Ectodermal cell (in vitro differentiated cells): ENCODE results near the gene ABI3BP.

Source experiments
- H3K27ac ChIP-seq: 2 replicates; pipeline ENCODE4 v1.7.0; 2013; ENCODE audit warnings: mild to moderate bottlenecking, low read depth, low read length; ENCODE audit not compliant: insufficient read depth, poor library complexity, severe bottlenecking
- H3K27me3 ChIP-seq: 2 replicates; pipeline ENCODE4 v1.7.0; 2013; ENCODE audit warnings: mild to moderate bottlenecking, low read length; ENCODE audit not compliant: insufficient read depth, control insufficient read depth, poor library complexity, severe bottlenecking
- H3K36me3 ChIP-seq: one replicate; pipeline ENCODE4 v1.7.0; 2013; ENCODE audit warnings: low read length; ENCODE audit not compliant: control insufficient read depth, insufficient read depth
- H3K4me1 ChIP-seq: one replicate; pipeline ENCODE4 v1.7.0; 2013; ENCODE audit warnings: low read length; ENCODE audit not compliant: control insufficient read depth, insufficient read depth
- H3K4me3 ChIP-seq: 2 replicates; pipeline ENCODE4 v1.7.0; 2013; ENCODE audit warnings: low read depth, low read length, control low read depth; ENCODE audit not compliant: insufficient read depth
- H3K9me3 ChIP-seq: 2 replicates; pipeline ENCODE4 v1.7.0; 2013; ENCODE audit warnings: mild to moderate bottlenecking, low read length, moderate library complexity; ENCODE audit not compliant: control insufficient read depth
- WGBS, 2 experiments: methylation state at CpG; one replicate each; pipeline ENCODE4 v1.1.7; 2013; ENCODE audit warnings: missing lambda C conversion rate in 2 of 2; 5-methylcytosine and 5-hydroxymethylcytosine counted together

Gene ABI3BP

DNA sequence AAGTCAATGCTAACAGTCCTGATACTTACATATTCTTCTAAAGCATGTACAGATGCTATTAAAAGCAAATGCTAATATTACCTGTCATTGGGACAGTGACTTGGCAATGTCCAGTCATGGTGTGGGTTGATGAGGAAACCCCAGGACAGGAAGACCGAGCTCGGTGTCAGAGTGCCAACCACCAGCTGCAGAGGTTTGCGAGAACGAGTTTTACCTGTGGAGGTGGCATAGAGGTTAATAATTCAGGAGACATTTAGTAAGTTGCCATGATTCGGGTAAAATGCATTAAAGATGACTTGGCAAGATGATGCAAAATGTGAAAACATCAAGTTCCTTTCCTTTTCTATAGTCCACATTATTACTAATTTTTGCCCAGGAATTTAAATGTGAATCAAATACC lies 94.5 kb downstream of the ABI3BP start:
- 82 to 86% methylated on average over 5 of the region's 5 CpGs for WGBS, 2 experiments
- Histone ChIP-seq H3K27me3 (no peaks in the 10 kb centered on the region), H3K27ac (no peak overlapping the region), H3K36me3 (no peaks in the 10 kb centered on the region), H3K9me3 (no peaks in the 10 kb centered on the region), H3K4me1 (no peaks in the 10 kb centered on the region), H3K4me3 (no peak overlapping the region)

DNA sequence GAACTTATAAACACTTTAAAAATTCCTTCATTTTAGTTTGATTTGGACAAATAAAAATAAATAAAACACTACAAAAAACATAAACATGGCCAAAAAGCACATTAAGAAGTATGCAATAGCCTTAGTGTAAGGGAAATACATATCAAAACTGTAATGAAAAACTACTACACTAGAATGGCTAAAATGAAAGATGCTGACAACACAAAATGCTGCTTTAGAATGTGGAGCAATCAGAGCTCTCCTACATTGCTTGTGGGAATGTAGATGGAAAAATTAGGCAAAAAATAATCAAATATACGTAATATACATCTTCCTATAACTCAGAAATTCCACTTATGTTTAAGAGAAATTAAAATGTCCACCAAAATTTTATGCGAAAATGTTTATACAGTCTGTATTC lies 96.2 kb downstream of the ABI3BP start:
- no peaks in the 10 kb centered on the region for H3K27me3 ChIP-seq
- no peaks in the 10 kb centered on the region for H3K4me1 ChIP-seq
- no peak overlapping the region for H3K4me3 ChIP-seq
- 100% methylated on average over 1 of the region's 2 CpGs; no CpG with 5 or more reads in 1 of the 2 experiments for WGBS, 2 experiments
- H3K9me3 ChIP-seq, result no peaks in the 10 kb centered on the region
- H3K27ac ChIP-seq, result no peak overlapping the region
- no peaks in the 10 kb centered on the region for H3K36me3 ChIP-seq

DNA sequence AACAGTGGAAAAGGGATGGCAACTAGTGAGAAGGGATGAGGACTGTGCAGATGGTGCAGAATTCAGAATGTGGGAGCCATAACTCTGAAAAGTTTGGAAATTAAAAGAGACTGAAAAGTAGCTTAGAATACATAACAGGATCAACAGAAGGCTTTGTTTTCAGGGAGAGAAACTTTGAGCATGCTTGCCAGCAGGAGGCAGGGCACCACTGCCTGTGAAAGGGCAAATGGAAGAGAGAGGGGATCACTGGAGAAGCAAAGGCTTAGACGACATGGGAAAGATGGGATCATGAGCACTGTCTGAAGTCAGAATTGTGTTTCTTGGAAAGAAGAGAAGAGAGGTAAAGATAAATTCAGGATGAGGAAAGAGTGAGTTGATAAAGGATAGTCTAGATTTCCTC lies 99.6 kb downstream of the ABI3BP start:
- Histone ChIP-seq H3K4me1 (no peaks in the 10 kb centered on the region), H3K27ac (no peak overlapping the region), H3K36me3 (no peaks in the 10 kb centered on the region), H3K27me3 (no peaks in the 10 kb centered on the region), H3K4me3 (no peak overlapping the region), H3K9me3 (no peaks in the 10 kb centered on the region)
- WGBS, 2 experiments, result 16 to 23% methylated on average over 1 of the region's 1 CpG

DNA sequence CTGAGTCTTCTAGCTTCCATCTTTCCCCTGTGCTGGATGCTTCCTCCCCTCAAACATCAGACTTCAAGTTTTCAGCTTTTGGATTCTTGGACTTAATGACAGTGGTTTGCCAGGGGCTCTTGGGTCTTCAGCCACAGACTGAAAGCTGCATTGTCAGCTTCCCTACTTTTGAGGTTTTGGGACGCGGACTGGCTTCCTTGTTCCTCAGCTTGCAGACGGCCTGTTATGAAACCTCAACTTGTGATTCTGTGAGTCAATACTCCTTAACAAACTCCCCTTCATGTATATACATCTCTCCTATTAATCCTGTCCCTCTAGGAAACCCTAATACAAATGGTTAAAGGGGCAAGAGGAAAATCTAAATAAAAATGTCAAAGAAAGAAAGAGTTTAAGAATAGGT lies 100.1 kb downstream of the ABI3BP start:
- Histone ChIP-seq H3K36me3 (no peaks in the 10 kb centered on the region), H3K4me3 (no peak overlapping the region), H3K27me3 (no peaks in the 10 kb centered on the region), H3K4me1 (no peaks in the 10 kb centered on the region), H3K27ac (no peak overlapping the region), H3K9me3 (no peaks in the 10 kb centered on the region)
- 92 to 93% methylated on average over 3 of the region's 3 CpGs for WGBS, 2 experiments

DNA sequence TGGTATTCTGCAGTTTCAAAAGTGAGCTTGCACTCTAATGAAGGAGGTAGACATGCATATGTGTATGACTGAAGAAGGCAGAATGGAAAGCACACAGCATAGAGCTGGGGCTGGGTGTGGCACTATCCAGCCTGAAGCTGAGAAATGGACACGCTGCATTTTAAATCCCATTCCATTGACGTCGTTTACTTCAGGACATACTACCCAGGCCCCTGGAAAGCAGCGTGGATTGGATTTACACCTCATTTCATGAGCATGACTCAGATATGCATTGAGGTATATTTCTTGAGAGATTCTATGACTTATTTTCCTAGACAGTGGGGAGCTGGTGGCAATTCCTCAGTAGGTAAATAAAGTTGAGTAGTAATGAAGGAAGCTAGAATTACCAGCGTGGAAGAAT lies 101.4 kb downstream of the ABI3BP start:
- no peaks in the 10 kb centered on the region for H3K27me3 ChIP-seq
- H3K36me3 ChIP-seq, result no peaks in the 10 kb centered on the region
- H3K4me1 ChIP-seq, result no peaks in the 10 kb centered on the region
- no peaks in the 10 kb centered on the region for H3K9me3 ChIP-seq
- no peak overlapping the region for H3K4me3 ChIP-seq
- H3K27ac ChIP-seq, result no peak overlapping the region
- WGBS, 2 experiments, result 75 to 78% methylated on average over 5 of the region's 5 CpGs

DNA sequence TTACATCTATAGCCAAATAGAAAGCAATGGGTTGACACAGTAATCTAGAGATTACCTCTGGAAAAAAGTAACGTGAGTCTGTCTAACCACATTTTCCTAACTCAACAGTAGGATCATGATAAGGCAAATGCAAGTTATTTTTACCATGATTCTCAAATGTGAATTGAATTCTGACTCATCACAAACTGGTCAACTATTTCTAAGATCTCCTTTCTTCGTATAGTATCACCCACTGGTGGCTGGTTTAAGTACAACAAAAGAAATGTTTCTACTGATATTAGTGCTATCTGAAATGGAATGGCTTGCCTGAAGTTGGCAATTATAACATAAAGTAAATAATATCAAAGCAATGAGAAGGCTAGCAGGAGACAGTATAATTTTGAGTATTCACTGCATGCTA lies 102.2 kb downstream of the ABI3BP start:
- Histone ChIP-seq H3K4me3 (no peak overlapping the region), H3K27me3 (no peaks in the 10 kb centered on the region), H3K9me3 (no peaks in the 10 kb centered on the region), H3K4me1 (no peaks in the 10 kb centered on the region), H3K27ac (no peak overlapping the region), H3K36me3 (no peaks in the 10 kb centered on the region)
- WGBS, 2 experiments, result 94 to 97% methylated on average over 1 to 2 of the region's 2 CpGs

DNA sequence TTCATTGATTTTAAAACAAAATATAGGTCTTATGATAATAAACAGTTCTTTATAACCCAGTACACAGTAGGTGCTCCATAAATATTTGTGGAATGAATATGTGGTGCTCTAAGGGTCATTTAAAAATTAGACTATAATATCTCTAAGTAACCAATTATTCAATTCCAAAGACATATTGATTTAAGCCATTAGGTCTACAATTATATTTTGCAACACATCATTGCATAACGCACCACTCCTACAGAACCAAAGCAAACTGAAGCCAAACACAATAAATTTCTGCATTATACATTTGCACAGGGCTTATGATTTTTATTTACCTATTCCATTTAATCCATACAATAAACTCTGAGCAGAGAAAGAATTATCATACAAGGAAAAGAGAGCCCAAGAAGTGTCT lies 104.3 kb downstream of the ABI3BP start:
- Histone ChIP-seq H3K4me3 (no peak overlapping the region), H3K4me1 (no peaks in the 10 kb centered on the region), H3K9me3 (no peaks in the 10 kb centered on the region), H3K27ac (no peak overlapping the region), H3K36me3 (no peaks in the 10 kb centered on the region), H3K27me3 (no peaks in the 10 kb centered on the region)
- WGBS, 2 experiments, result 94 to 98% methylated on average over 1 of the region's 1 CpG

DNA sequence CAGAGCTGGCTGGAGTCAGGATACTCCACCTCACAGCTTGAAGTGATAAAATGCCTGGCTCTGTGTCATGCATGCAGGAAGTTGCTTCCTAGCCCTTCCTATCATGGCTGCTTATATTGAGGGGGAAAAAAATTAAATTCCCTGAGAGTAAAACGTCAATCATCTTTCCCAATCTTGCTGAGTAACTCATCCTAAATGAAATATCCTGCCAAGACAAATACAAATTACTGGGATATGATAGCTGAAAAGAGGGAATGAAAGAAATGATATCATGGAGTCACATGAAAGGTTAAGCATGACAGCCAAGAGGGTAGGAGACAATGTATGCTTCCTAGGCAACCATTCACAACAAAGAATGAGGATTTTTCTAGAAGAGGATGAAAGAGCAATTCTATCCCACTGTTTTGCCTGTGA lies 110.6 kb downstream of the ABI3BP start:
- WGBS, 2 experiments, result no CpG with 5 or more reads among the region's 1 CpG
- H3K27ac ChIP-seq, result no peak overlapping the region
- no peaks in the 10 kb centered on the region for H3K27me3 ChIP-seq
- H3K36me3 ChIP-seq, result no peaks in the 10 kb centered on the region
- H3K4me3 ChIP-seq, result no peak overlapping the region
- H3K4me1 ChIP-seq, result no peaks in the 10 kb centered on the region
- H3K9me3 ChIP-seq, result no peaks in the 10 kb centered on the region

DNA sequence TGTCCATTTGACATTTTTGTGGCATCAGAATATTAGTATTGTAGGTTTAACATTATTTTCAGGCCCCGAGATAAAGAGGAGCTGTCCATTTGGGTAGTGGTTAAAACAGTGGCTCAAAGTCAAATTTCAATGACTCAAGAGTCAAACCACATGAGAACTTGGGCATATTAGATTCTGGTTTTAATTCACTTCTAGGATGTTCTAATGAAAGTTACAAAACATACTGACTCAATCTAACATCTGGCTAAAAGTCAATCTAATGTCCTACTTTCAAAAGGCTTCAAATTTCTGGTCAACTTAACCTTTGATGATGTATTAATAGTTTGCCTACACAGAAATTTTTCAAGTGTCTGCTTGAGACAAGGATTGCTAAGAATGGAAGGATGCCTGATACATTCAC lies 112.4 kb downstream of the ABI3BP start:
- Histone ChIP-seq H3K9me3 (no peaks in the 10 kb centered on the region), H3K36me3 (no peaks in the 10 kb centered on the region), H3K27me3 (no peaks in the 10 kb centered on the region), H3K27ac (no peak overlapping the region), H3K4me1 (no peaks in the 10 kb centered on the region), H3K4me3 (no peak overlapping the region)
- WGBS, 2 experiments, result 88 to 100% methylated on average over 1 of the region's 1 CpG

DNA sequence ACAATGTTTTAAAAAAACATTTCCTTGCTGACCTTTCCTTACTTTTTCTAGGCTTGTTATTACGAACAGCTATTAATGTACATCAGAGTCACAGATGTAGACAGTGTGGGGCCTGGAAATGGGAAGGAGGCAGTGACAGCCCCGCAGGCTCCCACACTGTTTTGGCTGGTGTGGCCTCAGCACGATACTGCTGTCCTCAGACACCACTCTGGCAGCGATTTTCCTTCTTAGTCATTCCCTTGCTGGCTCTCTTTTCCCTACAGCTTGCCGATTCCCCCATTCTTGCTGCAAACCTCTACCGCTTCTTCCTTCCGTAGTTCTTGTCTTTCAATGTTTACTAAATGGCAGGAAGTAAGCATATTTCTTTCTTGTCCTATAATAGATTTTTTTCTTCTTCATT lies 113.1 kb downstream of the ABI3BP start:
- no peaks in the 10 kb centered on the region for H3K36me3 ChIP-seq
- 76 to 77% methylated on average over 6 to 7 of the region's 7 CpGs for WGBS, 2 experiments
- no peak overlapping the region for H3K27ac ChIP-seq
- H3K27me3 ChIP-seq, result no peaks in the 10 kb centered on the region
- H3K4me3 ChIP-seq, result no peak overlapping the region
- H3K4me1 ChIP-seq, result no peaks in the 10 kb centered on the region
- H3K9me3 ChIP-seq, result no peaks in the 10 kb centered on the region

DNA sequence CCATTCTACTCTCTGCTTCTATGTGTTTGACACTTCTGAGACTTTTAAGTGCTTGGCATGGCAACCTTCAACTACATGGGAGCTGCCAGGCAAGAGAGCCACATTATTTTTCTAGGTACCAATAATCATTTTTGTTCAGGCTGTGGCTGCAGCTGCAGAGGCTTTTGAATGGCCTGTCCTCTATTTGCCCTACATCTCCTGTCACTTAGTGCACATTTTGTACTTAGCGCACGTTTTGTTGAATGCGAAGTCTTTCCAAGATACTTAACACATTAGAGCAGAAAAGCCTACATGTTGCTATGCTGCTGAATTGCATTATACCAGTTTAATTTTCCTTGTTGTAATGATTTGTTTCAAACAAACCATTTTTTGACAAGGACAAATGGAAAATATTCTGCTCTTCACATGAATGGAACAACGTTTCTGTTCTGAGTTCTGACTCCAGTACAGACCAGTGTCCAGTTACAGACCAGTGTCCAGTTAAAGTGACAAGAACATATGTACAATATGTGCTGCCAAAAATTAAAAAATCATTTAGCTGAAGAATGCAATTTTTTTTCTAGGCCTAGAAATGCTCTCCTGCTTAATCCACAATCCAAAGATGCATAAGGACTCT lies 113.9 kb downstream of the ABI3BP start:
- H3K36me3 ChIP-seq, result no peaks in the 10 kb centered on the region
- H3K4me1 ChIP-seq, result no peaks in the 10 kb centered on the region
- no peak overlapping the region for H3K27ac ChIP-seq
- no peaks in the 10 kb centered on the region for H3K27me3 ChIP-seq
- WGBS, 2 experiments, result 72% methylated on average over 4 of the region's 4 CpGs
- no peak overlapping the region for H3K4me3 ChIP-seq
- H3K9me3 ChIP-seq, result no peaks in the 10 kb centered on the region
